ENCODE results near the gene VWA2.
A peak's percentile ranks its signal among the peaks of the same experiment; 100 is the strongest.

Gene VWA2

GRCh38 chr10:114319406-114320248 is 80.6 kb downstream of the VWA2 start:
- no peak for TF ChIP-seq REST (IDR thresholded peaks at IDR 0.05; ENCODE audit: low read depth)
- TF ChIP-seq FOXM1 (IDR thresholded peaks at IDR 0.05; ENCODE audit: borderline replicate concordance, low read depth): no peak
- TF ChIP-seq TAF1 (IDR thresholded peaks at IDR 0.05; ENCODE audit: low read depth): no peak
- TF ChIP-seq RAD21 (IDR thresholded peaks at IDR 0.05; ENCODE audit: low read depth): no peak
- TF ChIP-seq EGR1 (IDR thresholded peaks at IDR 0.05): no peak
- no peak for TF ChIP-seq TCF12 (IDR thresholded peaks at IDR 0.05; ENCODE audit: low read depth)
- no peak for TF ChIP-seq USF1 (IDR thresholded peaks at IDR 0.05)
- no peak for TF ChIP-seq EP300 (IDR thresholded peaks at IDR 0.05; ENCODE audit: borderline replicate concordance)
- no peak for TF ChIP-seq NFIC (IDR thresholded peaks at IDR 0.05)
- TF ChIP-seq MAX (IDR thresholded peaks at IDR 0.05): no peak
- TF ChIP-seq ZBTB7A (IDR thresholded peaks at IDR 0.05; ENCODE audit: low read depth): no peak
- TF ChIP-seq TEAD4 (IDR thresholded peaks at IDR 0.05): no peak
- TF ChIP-seq CREB1 (IDR thresholded peaks at IDR 0.05; ENCODE audit: low read depth): no peak
- TF ChIP-seq CEBPB (IDR thresholded peaks at IDR 0.05): no peak
- TF ChIP-seq YY1 (IDR thresholded peaks at IDR 0.05; ENCODE audit: low read depth): no peak

- TF ChIP-seq USF1 (IDR thresholded peaks at IDR 0.05) (no peak), TCF12 (IDR thresholded peaks at IDR 0.05; ENCODE audit: low read depth) (peak; percentile 100), FOXM1 (IDR thresholded peaks at IDR 0.05; ENCODE audit: borderline replicate concordance, low read depth) (peak; percentile 99), TAF1 (IDR thresholded peaks at IDR 0.05; ENCODE audit: low read depth) (no peak), MAX (IDR thresholded peaks at IDR 0.05) (peak; percentile 83), REST (IDR thresholded peaks at IDR 0.05; ENCODE audit: low read depth) (no peak), EGR1 (IDR thresholded peaks at IDR 0.05) (no peak), CREB1 (IDR thresholded peaks at IDR 0.05; ENCODE audit: low read depth) (0 out of 2 replicates have a peak, but pooled peaks have one; percentile 41), CEBPB (IDR thresholded peaks at IDR 0.05) (no peak; the same call in 1 of the 2 replicates), YY1 (IDR thresholded peaks at IDR 0.05; ENCODE audit: low read depth) (peak; percentile 58), ZBTB7A (IDR thresholded peaks at IDR 0.05; ENCODE audit: low read depth) (peak; percentile 44; the same call in 1 of the 2 replicates), TEAD4 (IDR thresholded peaks at IDR 0.05) (peak; percentile 98), RAD21 (IDR thresholded peaks at IDR 0.05; ENCODE audit: low read depth) (peak; percentile 9; the same call in 1 of the 2 replicates), NFIC (IDR thresholded peaks at IDR 0.05) (peak; percentile 99), EP300 (IDR thresholded peaks at IDR 0.05; ENCODE audit: borderline replicate concordance) (peak; percentile 100)
Measured at GRCh38 chr10:114320249-114321116, 81.4 kb downstream of the VWA2 start.

GRCh38 chr10:114322344-114322743 is 83.3 kb downstream of the VWA2 start:
- TF ChIP-seq TCF12 (IDR thresholded peaks at IDR 0.05; ENCODE audit: low read depth): no peak
- TF ChIP-seq CEBPB (IDR thresholded peaks at IDR 0.05): no peak

GRCh38 chr10:114323023-114323422 is 84.0 kb downstream of the VWA2 start:
- no peak for TF ChIP-seq TAF1 (IDR thresholded peaks at IDR 0.05; ENCODE audit: low read depth)
- TF ChIP-seq EGR1 (IDR thresholded peaks at IDR 0.05): no peak
- no peak for TF ChIP-seq CEBPB (IDR thresholded peaks at IDR 0.05)
- no peak for TF ChIP-seq NFIC (IDR thresholded peaks at IDR 0.05)
- TF ChIP-seq MAX (IDR thresholded peaks at IDR 0.05): no peak
- TF ChIP-seq RAD21 (IDR thresholded peaks at IDR 0.05; ENCODE audit: low read depth): no peak
- no peak for TF ChIP-seq REST (IDR thresholded peaks at IDR 0.05; ENCODE audit: low read depth)
- no peak for TF ChIP-seq EP300 (IDR thresholded peaks at IDR 0.05; ENCODE audit: borderline replicate concordance)
- no peak for TF ChIP-seq ZBTB7A (IDR thresholded peaks at IDR 0.05; ENCODE audit: low read depth)
- TF ChIP-seq TCF12 (IDR thresholded peaks at IDR 0.05; ENCODE audit: low read depth): no peak

All from Ishikawa (cell line).